GM10847 (cell line): ENCODE measurements around the gene UBALD2.

ENCODE experiments used
- POLR2A ChIP-seq: IDR thresholded peaks from 2 replicates; pipeline ENCODE4 v1.6.1; 2011; ENCODE audit not compliant: insufficient read length; ENCODE audit errors: extremely low read depth

UBALD2 gene

DNA sequence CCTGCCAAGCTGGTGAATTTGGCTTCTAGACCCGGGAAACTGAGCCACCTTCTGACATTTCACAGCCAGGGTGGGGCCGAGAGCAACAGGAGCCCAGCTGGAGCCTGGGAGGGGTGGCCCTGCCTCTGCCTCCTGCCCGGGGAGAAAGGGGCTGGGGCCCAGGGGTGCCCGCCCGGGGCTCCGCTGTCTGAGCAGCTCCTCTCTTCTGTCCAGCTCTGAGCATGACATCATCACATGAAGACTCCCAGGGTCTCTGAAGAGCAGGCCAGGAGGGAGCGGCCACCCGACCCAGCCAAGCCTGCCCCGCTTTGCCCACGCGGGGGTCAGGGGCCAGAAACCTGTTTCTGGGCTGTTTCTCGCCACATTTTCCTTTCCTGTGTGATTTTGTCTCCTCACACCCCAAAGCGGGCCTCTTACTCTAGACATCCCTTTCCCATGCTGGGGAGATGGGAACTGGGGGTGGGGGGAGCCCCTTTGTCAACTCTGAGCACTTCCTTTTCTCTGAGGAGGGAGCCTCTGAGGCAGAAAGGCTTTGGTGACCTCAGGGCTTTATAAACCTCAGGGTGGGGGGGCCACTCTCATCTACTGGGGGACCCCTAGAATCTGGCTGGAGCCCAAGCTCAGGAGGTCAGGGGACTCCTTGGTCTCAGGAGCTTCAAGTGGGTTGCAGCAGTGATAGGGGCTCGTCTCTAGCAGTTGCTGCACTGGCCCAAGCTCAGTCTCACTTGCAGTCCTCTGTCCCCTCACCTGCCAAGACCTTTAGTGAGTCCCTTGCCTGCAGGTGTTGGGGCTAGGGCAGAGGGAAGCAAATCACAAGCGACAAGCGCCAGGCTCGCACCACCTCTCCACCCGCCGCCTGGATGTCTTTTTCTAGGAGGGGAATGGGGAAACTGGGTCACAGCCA lies 7.6 kb downstream of the UBALD2 start:
- TF ChIP-seq POLR2A = no peak

DNA sequence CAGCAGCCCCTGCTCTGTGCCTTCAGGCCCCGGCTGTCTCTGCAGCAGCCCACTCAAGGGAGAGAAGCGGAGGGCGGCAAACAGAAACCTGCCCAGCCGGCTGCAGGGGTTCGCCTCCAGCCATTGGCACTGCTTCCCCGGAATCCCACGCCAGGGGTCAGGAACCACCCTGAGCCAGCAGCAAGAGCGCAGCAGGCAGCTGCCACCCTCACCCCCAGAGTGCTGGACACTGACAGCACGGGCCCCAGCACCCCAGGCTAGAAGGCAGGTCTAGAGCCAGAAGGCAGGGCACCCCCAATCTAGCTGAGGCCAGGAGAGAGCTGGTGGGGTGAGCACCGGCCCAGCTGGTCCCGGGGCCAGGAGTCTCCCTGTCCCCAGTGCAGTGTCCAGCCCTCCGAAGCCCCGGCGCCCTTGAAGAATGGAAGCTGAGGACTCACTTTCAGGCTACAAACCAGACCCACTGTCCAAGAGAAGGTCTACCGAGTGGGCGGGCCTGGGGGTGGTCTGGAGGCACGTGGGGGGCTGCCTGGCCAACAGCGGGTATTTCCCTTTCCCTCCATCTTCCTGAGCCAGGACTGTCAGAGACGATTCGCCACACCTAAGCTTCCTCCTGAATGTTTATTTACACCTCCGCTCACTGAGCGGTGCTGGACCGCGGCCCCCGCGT lies 8.4 kb downstream of the UBALD2 start:
- TF ChIP-seq POLR2A = no peak

DNA sequence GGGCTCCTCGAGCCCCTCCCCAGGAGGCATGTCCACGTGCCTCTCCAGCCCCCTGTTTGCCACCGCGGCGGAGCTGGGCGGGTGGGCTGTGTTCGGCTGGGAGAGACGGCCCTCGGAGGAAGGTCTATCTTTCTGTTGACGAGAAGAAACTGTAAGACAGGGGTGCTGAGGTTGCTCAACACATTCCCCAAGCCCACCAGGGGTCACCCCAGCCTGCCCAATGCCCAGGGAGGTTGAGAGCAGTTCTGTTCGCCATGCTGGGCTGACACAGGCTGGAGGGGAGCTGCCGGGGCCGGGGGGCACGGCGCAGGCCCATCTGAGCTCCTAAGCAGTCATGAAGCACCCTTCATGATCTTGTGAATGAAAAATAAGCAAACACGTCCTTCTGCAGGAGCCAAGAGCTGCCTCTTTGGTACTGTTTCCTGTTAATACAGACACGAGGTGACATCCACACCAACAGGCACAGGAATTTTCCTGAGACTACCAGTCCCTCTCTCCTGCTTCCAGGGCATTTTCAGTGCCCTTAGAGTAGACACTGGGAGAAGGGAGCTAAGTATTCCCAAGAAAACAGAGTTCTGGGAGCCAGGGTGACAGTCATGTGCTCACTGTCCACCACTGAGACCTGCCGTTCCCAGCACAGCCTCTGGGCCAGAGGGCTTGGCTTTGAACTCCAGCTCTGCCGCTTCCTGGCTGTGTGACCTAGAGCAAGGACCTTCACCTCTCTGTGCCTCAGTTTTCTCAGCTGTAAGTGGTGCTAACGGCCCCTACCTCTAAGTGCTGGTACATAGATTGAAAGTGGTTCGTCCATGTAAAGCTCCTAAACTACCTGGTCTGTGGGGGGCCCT lies 9.2 kb downstream of the UBALD2 start:
- TF ChIP-seq POLR2A = no peak

DNA sequence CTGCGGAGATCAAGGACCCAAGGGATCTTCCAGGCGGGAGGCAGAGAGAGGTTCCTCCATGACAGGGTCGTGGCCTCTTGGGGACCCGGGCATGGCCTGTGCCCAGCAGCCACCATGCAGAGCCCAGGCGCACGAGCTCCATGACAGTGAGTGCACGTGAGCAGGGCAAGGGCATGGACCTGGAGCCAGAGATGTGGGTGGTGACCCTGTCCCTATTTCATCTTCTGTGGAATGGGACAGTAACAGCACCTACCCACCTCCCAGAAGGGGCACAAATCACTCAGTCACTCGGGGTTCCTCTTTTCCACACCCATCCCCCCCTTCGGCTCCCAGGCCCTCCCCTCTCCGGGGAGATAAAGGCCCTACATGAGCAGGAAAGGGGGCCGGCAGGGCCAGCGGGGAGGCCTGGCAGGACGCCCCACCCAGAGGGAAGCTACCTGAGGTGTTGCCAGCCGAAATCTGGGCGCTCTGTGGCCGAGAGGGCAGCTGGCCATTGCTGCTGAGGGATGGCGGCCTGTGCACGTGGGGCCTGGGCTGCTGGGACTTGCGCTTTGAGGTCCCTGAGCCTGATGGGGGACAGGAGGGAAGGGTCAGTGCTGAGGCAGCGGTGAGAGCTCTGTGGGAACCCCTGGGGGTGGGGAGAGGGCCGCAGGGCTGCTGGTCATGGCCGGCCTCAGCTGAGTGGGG lies 10.4 kb downstream of the UBALD2 start:
- no peak for TF ChIP-seq POLR2A

DNA sequence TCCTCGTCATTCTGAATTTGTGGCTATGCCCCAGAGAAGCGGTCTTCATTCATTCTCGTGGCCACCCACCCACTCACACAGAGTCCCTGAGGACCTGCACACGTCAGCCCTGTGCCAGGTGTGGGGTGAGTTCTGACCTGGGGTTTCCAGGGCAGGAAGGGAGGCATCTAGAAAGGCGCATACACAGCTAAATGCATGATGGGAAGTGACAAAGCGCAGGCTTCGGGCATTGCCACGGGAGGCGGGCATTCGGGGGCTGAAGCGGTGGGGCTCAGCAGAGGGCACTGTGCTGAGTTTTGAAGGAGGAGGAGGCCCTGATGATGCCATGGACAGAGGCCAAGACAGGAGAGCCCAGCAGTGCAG lies 10.9 kb downstream of the UBALD2 start:
- no peak for TF ChIP-seq POLR2A

DNA sequence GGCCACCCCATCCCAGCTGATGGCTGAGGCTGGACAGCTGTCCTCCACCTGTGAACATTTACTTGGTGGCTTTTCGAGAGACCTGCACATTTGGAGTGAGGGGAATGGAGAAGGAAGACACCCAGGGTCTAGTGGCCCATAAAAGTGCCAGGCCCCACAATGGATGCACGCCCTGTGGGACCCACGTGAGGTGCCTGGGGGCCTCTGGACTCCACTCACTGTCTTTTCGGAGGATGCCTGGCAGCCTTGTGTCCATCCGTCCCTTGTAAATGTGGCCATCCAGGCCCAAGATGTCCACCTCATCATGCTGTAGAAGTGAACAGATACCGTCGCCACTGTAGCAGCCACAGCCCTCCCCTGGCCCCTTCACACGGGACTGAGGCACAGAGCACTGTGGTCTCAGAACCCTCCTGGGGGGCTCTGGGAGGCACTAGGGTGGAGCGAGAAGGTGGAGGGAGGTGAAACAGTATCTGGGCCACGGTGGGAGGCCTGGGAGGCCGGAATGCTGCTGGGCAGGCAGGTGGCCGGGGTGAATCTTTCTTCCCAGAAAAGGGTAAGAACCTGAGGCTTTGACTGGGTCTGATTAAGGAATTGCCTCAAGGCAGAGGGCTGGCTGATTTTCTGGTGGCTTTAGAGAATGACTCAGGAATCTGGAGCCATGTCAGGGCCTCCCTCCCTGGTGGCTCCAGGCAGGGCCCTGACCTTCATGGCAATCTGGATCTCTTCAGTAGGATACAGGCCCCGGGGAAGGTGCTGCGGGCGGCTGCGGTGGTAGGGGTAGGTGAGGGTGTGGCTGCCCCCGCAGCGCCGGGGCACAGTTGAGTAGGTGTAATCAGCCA lies 11.5 kb downstream of the UBALD2 start:
- TF ChIP-seq POLR2A = no peak

DNA sequence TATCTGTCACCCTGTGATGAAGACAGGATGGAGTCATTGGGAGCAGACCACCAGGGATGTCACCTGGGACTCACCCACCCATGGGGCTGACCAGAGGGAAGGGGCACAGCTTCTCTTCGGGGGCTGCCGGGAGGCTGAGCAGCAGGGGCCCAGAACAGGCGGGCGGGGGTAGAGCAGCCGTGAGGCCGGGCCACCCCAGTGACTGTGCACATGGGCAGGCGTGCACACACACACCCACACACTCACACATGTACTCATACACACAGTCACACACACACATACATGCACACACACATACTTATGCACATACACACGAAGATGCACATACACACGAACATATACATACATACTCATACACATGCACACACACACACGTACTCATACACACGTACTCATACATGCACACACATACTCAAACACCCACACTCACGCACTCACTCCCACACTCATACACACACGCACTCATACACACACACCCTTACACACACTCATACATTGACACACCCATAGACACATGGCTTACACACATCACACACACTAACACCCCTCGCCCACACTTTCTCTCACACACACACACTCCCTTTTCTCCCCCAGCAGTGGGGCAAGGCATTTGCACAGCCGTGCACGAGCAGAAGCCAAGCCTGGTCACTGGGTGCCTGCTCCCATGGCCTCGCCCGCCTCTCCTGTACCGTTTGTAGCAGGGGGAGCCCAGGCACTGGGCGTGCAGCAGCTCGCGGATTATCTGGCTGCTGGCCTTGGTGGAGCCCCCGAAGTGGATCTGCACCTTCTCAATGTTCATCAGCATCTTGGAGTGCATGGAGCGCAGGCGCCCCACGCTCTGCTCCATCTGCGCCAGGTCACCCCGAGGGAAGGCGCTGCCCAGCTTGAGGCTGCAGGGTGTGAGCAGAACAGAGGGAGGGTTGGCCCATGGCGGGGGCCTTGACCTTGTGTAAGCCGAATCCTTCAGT lies 12.4 kb downstream of the UBALD2 start:
- no peak for TF ChIP-seq POLR2A

DNA sequence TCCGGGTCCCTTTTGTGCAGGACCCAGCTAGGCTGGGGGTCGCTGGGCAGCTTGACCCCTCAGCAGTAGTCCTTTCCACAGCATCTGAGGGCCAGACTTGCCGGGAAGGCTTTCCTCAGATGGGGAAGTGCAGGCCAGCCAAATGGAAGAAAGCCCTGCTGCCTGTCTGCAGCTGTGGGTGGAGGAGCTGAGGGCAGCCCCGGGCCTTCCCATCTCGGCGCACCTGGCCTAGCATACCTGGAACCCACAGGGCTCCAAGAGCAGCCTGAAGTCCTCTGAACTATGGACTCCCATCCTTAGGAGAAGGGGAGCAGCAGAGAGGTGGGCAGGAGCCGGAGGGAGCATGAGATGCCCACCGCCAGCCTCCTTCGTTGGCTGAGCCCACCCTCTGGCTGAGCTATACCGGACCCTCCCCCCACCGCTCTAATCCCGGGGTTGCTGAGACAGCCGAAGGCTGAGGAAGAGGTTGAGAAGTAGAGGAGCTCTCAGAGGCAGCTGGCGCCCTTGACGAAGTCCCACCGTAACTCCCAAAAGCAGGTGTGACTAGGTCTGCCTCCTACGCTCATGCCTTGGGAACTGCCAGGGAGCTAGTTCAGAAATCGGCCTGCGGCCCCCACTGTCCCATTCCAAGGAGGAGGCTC lies 13.2 kb downstream of the UBALD2 start:
- TF ChIP-seq POLR2A = no peak

DNA sequence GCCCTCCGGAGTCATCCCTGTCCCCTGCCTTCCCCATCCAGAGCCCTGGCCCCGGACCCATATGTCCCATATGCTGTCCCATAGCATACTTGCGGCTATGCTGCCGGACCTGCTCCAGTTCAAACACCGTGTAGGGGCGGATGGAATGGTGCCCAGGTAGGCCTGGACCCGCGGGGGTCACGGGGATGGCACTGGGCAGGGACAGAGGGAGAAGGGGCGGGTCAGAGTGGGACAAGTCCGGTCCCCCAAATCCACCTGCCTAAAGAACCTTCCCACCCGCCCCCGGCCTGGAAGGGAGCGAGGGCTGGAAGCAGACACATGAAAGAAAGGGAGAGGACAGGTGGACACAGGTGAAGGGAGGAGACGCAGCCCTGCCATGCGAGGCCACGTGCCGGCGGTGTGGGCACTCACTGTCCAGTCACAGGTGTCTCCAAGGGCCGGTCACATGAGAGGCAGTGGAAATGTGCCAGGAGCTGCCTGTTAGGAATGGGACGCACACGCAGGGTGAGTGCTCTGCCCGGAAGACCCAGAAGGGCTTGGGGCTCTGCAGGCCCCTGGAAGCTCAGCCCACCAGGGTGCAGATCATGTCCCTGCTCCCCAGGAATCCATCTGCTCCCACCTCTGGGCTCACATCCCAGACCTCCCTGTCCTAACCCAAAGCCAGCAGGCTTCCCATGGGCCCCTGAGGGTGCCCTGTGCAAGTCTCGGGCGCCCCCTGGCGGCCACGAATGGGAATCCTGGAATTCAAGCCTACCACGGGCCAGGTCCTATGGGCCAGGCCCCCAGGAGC lies 14.0 kb downstream of the UBALD2 start:
- no peak for TF ChIP-seq POLR2A

DNA sequence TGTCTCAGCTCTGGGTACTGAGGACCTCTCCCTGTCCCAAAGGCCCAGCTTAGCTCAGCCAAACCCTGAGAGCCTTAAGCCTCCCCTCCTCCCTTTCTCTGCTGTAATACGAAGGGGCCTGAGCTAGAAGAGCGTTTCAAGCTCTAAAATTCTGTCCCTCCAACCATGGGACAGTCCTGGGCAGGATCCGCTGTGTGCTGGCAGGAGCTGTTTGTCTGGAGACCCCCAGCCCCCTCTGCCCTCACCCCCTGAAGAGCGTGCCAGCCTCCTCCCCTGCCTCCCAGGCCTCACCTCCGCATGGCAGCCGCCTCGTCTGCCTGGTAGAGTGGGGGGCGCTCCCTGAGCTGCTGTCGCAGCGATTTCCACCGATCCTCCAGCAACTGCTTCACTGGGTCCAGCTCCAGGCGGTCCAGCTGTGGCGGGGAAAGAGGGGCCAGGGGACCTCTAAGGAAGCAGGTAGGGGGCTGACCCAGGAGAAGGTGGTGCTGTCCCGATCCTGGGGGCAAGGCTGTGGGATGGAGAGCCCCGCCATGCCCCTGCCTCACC lies 14.7 kb downstream of the UBALD2 start:
- no peak for TF ChIP-seq POLR2A

DNA sequence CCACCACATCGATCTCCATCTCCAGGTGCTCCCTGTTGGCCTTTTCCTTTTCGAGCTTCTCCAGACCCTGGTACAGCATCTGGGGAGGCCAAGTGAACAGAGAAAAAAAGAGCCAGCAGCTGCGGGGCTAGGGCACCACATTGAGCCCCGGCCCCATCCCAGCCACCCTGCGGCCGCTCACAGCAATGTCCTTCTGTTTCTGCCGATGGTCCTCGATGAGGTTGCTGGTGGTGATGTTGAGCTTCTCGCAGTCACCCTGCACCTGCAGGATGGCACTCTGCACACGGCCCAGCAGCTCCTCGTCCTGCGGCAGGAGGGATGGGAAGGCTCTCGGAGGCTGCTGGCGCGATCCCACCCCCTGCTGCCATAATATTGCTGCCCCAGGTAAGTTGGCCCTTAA lies 15.5 kb downstream of the UBALD2 start:
- TF ChIP-seq POLR2A = no peak

DNA sequence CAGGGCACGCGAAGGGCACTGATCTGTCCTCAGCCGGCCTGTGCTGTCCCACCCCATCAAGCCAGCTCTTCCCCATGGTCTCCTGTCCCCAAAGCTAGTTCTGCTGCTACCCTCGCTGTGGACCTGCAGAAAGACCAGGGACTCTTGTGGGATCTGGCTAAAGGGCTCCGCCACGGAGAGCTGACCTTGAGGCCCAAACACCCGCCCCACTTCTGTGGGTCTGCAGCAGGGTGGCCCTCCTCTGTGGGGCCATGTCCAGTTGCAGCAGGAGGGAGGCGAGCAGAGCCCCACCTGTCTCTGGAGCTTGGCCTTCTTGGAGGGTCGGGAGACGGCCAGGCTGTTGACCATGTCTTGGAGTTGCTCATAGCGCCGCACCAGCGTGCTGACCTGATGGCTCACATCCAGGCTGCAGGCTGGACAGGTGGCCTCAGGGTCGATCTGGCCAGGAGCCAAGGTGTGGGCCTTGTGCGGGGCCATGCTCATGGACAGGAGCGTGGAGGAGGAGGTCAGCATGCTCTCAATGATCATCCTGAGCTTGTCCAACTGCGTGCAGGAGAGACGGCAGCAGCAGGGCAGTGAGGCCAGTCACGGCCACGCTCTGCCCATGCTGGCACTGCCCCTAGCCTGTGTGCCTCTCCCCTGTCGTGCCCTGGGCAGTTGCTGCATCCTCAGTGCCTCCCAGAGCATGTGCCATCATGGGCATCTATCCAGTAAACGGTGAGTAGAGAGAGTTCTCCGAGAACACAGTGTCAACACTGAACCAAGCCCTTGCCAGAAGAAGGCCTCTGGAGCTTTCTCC lies 16.6 kb downstream of the UBALD2 start:
- TF ChIP-seq POLR2A = no peak
